HG03521 (cell line): ENCODE results near the gene BRINP2.

Source experiments
- ATAC-seq: cut with Tn5 transposase; IDR thresholded peaks from one replicate; pipeline ENCODE4 v1.9.1; 2021; ENCODE audit warnings: mild to moderate bottlenecking, moderate library complexity; ENCODE audit not compliant: unreplicated experiment

Gene BRINP2

DNA sequence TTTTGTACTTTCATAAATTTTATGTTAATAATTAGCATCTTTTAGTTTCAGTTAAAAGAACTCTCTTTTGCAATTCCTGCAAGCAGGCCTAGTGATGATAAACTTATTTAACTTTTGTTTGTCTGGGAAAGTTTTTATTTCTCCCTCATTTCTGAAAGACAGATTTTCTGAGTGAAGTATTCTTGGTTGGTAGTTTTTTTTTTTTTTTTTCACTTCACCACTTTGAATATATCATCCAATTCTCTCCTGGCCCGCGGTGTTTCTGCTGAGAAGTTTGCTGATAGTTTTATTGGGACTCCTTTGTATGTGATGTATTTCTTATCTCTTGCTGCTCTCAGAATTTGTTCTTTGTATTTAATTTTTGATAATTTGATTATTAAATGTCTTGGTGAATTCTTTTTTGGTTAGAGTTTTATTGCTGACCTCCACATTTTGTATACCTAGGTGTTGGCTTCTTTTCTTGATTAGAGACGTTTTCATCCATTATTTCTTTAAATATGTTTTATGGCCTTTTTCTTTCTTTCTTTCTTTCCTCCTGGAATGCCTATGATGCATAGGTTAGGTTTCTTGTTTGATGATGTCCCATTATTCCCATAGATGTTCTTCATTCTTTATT lies 45.9 kb downstream of the BRINP2 start:
- no peak for ATAC-seq

DNA sequence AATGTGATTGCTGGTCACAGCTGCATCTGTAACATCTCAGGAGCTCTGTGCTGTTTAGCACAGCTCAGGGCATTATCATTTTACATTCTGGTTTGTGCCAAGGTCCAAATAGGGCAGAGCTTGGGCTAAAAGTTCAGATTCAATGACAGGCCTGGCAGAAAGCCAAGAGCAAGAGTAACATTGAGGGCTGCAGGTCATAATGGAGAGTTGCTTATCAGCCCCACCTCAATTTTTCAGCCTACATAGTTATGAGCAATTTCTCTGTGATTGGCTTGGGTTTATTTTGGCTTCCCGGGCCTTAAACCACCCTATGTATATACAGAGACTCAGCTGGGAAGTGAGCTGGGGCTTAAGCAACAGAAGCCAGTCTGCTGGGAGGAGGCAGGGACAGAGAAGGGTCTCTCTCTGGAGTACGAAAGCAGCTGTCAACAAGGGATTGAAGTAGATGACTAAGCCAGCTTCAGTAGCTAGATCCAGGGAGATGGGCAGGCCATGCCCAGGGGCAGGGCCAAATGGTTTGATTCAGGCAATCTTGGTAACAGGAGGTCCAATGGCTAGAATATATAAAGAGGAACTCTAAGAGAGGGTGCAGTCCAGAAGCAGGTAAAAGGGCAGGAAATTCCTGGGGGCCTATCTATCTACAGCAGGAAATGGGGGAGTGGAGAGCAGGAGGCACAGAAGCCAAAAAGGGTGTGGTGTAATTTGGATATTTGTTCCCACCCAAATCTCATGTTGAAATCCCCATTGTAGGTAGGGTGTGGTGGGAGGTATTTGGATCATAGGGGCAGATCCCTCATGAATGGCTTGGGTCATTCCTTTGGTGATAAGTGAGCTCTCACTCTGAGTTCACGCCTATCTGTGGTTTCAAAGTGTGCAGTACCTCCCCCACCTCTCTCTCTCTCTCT lies 49.0 kb downstream of the BRINP2 start:
- ATAC-seq: no peak

GRCh38 chr1:177223359-177223758 lies 52.6 kb downstream of the BRINP2 start:
- no peak for ATAC-seq

GRCh38 chr1:177227978-177228692 lies 57.4 kb downstream of the BRINP2 start:
- no peak for ATAC-seq

GRCh38 chr1:177228693-177229065 lies 57.9 kb downstream of the BRINP2 start:
- ATAC-seq: no peak

DNA sequence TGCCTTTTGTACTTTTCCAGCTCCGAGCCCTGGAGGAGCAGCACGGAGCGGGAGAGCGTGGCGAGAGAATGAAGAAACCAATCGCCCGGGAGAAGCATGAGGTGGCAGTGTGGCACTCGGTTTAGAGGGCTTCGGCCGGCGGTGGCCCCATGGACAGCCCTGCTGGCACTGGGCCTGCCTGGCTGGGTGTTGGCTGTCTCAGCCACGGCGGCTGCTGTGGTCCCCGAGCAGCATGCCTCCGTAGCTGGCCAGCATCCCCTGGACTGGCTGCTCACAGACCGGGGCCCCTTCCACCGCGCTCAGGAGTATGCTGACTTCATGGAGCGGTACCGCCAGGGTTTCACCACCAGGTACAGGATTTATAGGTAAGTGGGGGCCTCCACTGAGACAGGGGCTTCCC lies 59.0 kb downstream of the BRINP2 start:
- no peak for ATAC-seq

- no peak for ATAC-seq
These were observed 59.7 kb downstream of the BRINP2 start for GRCh38 chr1:177230228-177231016.

GRCh38 chr1:177235350-177235749 lies 64.6 kb downstream of the BRINP2 start:
- ATAC-seq: no peak

GRCh38 chr1:177236962-177237361 lies 66.2 kb downstream of the BRINP2 start:
- no peak for ATAC-seq

- no peak for ATAC-seq
These were observed 68.2 kb downstream of the BRINP2 start for GRCh38 chr1:177238967-177239366.

DNA sequence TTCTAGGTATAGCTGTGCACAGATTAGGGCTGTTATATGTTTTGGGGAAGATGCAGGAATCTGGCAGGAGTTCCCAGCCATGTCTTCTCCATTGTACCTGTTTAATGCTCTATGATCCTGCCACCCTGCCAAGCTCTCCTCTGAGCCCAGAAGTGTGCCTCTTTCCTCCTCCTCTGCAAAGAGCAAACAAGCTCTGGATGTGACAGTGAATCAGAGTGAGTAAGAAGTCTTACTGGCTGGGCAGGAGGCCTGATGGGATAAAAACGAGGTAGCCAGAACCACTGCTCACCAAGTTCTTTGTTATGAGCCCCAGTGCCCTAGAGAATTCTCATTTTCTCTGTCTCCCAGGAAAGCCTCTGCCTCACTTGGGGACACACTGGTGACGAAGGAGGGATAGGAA lies 69.0 kb downstream of the BRINP2 start:
- ATAC-seq: no peak

GRCh38 chr1:177243773-177244172 lies 73.0 kb downstream of the BRINP2 start:
- ATAC-seq: no peak

DNA sequence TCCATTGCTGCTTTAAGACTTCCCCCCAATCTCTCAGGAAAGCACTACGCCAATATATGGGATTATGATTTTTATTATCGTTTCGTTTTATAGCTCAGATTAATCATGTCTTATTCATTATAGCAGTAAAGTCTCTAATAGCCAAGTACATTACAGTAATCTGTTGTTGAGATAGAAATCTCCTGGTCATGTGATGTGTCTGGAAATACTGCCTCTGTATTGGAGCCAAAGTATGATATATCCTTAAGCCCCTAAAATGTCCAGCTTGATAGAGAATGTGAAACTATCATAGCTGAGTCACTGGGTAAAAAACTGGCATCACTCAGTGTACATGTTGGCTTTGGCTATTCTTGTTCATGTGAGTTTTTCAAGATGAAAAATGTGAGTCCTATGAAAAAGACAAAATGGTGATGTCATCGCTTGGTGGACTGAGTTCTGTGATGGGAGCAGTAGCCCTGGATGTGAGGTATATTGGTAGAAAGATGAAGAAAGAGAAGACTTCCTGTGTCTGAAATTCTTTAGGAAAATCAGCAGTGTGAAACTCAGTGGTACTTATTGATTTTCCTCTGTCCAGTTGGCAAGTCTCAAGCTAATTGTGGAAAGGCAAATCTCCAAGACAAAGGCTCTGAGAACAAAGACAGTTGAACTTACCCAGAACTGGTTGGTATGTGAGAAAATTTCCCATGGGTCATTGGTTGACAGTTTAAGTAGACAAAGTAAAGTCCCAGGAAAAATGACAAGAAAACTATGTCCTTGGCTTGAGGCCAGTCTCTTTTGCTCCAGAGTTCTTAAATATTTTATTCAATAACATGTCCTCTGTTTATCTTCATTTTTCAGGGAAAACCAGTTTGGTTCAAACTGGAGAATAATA lies 76.2 kb downstream of the BRINP2 start:
- no peak for ATAC-seq

DNA sequence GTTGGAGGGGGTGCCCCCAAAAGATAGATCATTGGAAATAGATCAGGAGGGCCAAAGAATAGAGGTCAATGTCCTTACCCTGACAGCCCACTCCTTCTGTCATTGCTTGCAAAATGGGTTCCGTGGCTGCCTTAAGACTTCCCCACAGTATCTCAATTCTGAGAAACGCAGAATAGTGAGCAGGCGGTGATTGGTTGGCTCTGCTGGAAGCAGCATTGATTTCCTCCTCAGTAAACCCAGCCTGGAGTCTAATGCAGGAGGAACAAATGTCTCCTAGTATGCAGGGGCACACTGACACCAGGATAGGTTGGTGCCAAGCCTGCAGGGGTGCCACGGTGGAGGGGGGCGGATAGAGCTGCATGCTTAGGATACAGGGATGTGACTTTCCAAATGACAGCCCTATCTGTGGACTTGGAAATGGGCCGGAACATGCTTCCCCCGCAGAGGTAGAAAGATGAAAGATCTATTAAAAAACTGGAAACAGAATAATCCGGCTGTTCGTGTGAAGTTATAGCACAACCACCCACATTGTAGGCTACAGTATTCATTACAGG lies 76.9 kb downstream of the BRINP2 start:
- no peak for ATAC-seq

DNA sequence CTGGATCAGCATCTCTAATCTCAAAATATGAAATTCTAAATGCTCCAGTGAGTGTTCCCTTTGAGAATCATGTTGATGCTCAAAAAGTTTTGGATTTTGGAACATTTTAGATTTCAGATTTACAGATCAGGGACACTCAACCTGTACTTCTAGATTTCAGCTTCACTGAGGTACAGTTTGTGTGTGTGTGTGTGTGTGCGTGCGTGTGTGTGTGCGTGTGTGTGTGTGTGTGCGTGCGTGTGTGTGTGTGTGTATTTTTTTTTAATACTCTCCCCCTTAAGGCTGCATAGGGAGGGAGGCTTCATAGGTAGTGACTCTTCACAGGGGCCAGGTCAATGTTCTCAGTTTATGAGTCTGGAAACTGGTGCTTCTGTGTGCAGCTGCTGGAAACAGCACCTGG lies 77.5 kb downstream of the BRINP2 start:
- no peak for ATAC-seq

DNA sequence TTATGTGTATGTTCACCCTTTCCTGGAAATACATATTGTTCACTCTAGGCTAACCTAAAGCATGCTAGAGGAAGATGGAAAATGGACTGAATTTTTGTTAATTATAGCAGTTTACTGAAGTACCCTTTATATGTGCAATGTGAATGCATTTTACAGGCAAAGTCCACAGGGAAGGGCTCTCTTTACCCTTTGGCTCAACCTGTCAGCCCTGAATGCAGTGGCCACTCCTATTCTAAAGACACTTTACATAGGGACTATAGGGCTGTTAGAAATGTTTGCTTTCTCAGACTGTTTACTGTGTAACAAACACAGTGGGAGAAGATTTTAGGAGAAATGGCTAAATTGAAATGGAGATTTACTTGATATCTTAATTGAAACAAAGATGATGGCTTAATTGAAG lies 78.5 kb downstream of the BRINP2 start:
- ATAC-seq: no peak

DNA sequence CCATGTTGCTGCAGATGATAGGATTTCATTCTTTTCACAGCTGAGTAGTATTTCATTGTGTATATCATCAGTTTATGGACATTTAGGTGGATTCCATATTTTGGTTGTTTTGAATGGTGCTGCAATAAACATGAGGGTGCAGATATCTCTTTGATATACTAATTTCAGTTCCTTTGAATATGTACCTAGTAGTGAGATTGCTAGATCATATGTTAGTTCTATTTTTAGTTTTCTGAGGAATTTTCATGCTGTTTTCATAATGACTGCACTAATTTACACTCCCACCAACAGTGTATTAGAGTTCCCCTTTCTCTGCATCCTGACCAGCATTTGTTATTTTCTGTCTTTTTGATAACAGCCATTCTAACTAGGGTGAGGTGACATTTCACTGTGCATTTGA lies 82.1 kb downstream of the BRINP2 start:
- ATAC-seq: no peak

DNA sequence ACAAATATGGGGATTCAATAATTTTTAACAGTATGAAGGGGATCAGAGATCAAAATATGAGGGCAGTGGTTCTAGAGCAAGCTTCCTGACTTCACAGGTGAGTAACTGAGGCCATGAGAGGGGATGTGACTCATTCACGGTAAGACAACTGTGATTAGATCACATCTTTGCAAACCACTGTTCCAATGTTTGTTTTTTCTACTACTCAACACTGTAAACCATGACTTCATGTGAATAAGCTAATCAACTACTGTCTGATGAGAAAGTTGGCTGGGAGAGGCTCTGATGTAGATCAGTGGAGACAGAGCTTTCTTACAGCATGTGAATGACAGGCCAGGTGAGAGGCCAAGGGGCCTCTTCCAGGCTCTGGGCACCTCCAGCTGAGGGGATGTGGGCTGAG lies 84.7 kb downstream of the BRINP2 start:
- ATAC-seq: no peak

- no peak for ATAC-seq
These were observed 85.7 kb downstream of the BRINP2 start for GRCh38 chr1:177256153-177257075.
